ENCODE measurements around the gene EVC. TPM values are rescaled to one million over a fixed set of nuclear protein-coding genes. Genes with fewer than 3 reads are reported as not detected.

Gene EVC
- total and polyA plus RNA-seq, 2 experiments from 2014 or later = 2.5 to 45.3 TPM

- H3K4me1 ChIP-seq (ENCODE audit: low read depth) = no peaks in the 10 kb centered on the region
- H3K27me3 ChIP-seq = no peaks in the 10 kb centered on the region
- peak in 1 of 2 donors; percentile 7 for DNase-seq (ENCODE audit: low read depth in 1 of 2, low spot score in 1 of 2)
- peak overlapping the region; percentile 56 for H3K4me3 ChIP-seq
- TF ChIP-seq CTCF (IDR thresholded peaks at IDR 0.05; ENCODE audit: low read depth, low read length) = no peak
- H3K27ac ChIP-seq = no peak overlapping the region
- H3K9me3 ChIP-seq (ENCODE audit: low read depth) = no peaks in the 10 kb centered on the region
- no peaks in the 10 kb centered on the region for H3K36me3 ChIP-seq
Observed at GRCh38 chr4:5707778-5708448, 3.1 kb upstream of the EVC start.

DNA sequence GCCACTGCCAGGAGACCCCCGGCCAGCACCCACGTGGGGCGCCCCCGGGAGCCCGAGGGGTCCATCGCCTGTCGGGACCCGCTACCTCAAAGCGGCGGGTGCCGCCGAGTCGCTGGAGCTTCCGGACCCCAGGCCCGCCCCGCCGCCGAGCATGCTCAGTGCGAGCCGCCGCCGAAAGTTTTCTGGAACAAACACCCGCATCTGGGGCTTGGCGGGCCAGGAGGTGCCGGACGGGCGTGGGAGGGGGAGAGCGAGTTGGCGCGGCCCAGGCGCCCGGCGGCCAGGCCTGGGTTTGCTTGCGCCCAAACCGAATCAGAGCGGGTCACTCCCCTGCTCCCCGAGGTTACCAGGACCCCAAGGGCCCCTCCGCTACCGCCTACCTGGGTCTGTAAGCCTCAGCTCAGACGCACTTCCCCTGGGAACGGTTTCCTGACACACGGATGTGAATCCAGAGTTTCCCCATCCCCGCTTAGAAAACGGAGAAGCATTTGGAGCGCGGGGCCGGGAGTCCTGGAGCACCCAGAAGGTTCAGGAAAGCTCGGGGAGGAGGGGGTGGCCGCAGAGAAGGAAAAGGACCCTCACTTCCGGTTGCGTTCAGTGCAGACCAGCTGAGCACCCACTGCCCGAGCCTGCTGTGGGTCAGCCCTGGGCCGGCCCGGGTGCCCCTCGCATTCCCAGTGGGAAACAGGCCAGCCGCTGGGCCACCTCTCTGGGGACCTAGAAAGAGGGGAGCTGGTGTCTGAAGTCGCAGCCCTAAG is 2.4 kb upstream of the EVC start, which contains the start of gene EVC2:
Gene EVC2 (minus strand): TSS at position 111 of the 758 bp plus-strand sequence. CDS start 46 bp downstream, at position 65.
- no peaks in the 10 kb centered on the region for H3K36me3 ChIP-seq
- H3K4me3 ChIP-seq = peak within 1 kb of the TSS; percentile 56
- H3K9me3 ChIP-seq (ENCODE audit: low read depth) = no peaks in the 10 kb centered on the region
- no peaks in the 10 kb centered on the region for H3K27me3 ChIP-seq
- H3K4me1 ChIP-seq (ENCODE audit: low read depth) = no peaks in the 10 kb centered on the region
- DNase-seq (ENCODE audit: low read depth in 1 of 2, low spot score in 1 of 2) = peak; percentile 54 to 80
- H3K27ac ChIP-seq = no peak within 1 kb of the TSS
- no peak for TF ChIP-seq CTCF (IDR thresholded peaks at IDR 0.05; ENCODE audit: low read depth, low read length)

- no peaks in the 10 kb centered on the region for H3K36me3 ChIP-seq
- H3K27me3 ChIP-seq = no peaks in the 10 kb centered on the region
- no peak for TF ChIP-seq CTCF (IDR thresholded peaks at IDR 0.05; ENCODE audit: low read depth, low read length)
- no peak overlapping the region for H3K4me3 ChIP-seq
- H3K4me1 ChIP-seq (ENCODE audit: low read depth) = no peaks in the 10 kb centered on the region
- H3K27ac ChIP-seq = no peak overlapping the region
- no peak for DNase-seq (ENCODE audit: low read depth in 1 of 2, low spot score in 1 of 2)
- H3K9me3 ChIP-seq (ENCODE audit: low read depth) = no peaks in the 10 kb centered on the region
Observed at GRCh38 chr4:5709207-5709575, 1.8 kb upstream of the EVC start.

GRCh38 chr4:5710065-5710960 is 688 bp upstream of the EVC start:
- H3K9me3 ChIP-seq (ENCODE audit: low read depth) = no peaks in the 10 kb centered on the region
- DNase-seq (ENCODE audit: low read depth in 1 of 2, low spot score in 1 of 2) = peak in 1 of 2 donors; percentile 37
- H3K4me1 ChIP-seq (ENCODE audit: low read depth) = no peaks in the 10 kb centered on the region
- TF ChIP-seq CTCF (IDR thresholded peaks at IDR 0.05; ENCODE audit: low read depth, low read length) = peak; percentile 53
- H3K36me3 ChIP-seq = no peaks in the 10 kb centered on the region
- H3K27me3 ChIP-seq = no peaks in the 10 kb centered on the region
- no peak overlapping the region for H3K27ac ChIP-seq
- peak overlapping the region; percentile 40 for H3K4me3 ChIP-seq

DNA sequence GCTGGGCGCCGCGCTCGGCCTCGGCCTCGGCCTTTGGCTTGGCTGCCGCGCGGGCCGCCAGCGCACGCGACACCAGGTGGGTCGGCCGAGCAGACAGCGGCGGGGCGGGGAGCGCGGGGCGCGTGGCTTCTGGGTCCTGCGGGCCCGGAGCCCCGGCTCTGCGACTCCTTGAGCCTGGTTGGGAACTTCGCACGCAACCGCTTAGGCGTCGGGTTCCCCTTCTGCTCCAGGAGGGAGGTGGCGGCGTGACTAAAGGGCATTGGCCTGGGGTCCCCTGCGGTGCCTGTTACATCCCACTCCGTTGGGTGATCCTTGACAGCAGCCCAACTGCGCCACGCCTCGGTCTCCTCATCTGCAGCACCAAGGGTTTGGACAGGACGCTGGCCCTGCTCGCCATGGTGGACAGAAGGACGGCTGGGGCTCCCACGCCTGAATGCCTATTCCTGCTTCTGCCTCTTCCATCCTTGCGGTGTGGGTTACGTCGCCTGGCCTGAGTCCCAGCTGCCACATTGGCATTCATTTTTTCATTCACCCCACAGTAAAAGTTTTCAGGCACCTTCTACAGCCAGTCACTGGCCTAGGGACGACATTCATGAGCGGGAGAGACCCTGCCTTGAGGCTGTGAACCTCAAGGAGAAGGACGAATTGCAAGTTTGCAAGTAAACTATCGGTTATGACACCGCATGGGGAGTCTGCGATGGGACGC is 631 bp downstream of the EVC start:
- peak in 1 of 2 donors; percentile 50 for DNase-seq (ENCODE audit: low read depth in 1 of 2, low spot score in 1 of 2)
- no peaks in the 10 kb centered on the region for H3K4me1 ChIP-seq (ENCODE audit: low read depth)
- H3K36me3 ChIP-seq = no peaks in the 10 kb centered on the region
- TF ChIP-seq CTCF (IDR thresholded peaks at IDR 0.05; ENCODE audit: low read depth, low read length) = no peak
- peak overlapping the region; percentile 40 for H3K4me3 ChIP-seq
- H3K27me3 ChIP-seq = no peaks in the 10 kb centered on the region
- H3K27ac ChIP-seq = no peak overlapping the region
- no peaks in the 10 kb centered on the region for H3K9me3 ChIP-seq (ENCODE audit: low read depth)

All from cardiac muscle cell (in vitro differentiated cells and primary cell).